Measurements from ENCODE around the gene SYT14.

Gene SYT14

DNA sequence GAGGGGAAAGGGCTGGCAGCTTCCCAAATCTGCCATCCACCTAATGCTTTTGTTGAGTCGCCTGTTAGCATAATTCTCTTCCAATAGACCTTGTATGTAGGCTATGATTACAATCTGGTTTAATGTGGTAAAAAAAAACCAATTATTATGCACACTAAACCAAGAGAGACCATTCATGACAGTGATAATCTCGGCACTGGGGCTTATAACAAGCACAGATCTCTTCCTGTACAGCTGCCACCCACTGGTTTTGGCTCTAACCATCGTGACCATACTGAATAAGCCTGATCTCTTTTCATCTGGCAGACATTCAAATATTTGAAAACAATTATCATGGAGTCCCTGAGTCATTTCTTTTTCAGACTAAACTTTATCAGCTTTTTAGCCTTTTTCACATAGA is 12.0 kb upstream of the SYT14 start:
- TF ChIP-seq, protein P1, sequence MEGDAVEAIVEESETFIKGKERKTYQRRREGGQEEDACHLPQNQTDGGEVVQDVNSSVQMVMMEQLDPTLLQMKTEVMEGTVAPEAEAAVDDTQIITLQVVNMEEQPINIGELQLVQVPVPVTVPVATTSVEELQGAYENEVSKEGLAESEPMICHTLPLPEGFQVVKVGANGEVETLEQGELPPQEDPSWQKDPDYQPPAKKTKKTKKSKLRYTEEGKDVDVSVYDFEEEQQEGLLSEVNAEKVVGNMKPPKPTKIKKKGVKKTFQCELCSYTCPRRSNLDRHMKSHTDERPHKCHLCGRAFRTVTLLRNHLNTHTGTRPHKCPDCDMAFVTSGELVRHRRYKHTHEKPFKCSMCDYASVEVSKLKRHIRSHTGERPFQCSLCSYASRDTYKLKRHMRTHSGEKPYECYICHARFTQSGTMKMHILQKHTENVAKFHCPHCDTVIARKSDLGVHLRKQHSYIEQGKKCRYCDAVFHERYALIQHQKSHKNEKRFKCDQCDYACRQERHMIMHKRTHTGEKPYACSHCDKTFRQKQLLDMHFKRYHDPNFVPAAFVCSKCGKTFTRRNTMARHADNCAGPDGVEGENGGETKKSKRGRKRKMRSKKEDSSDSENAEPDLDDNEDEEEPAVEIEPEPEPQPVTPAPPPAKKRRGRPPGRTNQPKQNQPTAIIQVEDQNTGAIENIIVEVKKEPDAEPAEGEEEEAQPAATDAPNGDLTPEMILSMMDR (conservative IDR thresholded peaks at IDR 0.05): no peak
- H3K27ac ChIP-seq: no peak overlapping the region

DNA sequence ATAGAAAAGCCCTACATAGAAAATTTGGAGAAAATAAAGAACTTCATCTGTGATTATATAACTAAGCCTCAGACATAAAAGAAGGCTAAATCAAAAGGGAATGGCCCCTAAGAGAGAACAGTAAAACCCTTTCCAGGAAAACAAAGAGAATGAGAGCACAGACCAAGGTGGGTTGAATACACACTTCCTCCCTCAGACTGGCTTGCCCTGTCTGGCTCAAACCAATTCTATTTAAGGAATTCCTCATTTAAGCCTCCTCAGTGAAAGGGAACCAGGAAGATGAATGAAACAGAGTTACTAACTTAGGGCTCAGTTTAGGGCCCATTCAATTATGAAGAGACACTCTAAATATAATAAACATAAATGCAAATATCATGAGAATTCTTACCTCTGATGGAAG is 10.6 kb upstream of the SYT14 start:
- TF ChIP-seq, protein P1 (conservative IDR thresholded peaks at IDR 0.05): no peak
- no peak overlapping the region for H3K27ac ChIP-seq

DNA sequence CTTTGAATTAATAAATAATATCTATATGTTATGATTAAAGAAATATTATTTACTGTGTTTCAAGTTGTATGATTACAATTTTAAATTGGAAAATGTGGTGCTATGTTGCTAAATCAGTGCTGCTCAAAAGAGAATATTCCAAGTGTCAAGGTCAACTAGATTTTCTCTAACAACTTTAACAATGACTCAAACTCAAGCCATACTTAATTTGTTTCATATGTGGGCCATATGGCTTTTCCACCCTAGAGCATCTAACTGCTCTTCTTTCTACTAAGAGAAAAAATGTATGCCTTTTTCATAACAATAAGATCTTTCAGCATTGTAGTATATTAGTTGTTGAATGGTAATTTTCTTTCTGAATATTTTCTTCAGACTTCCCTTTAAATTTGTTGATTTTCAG is 8.3 kb upstream of the SYT14 start:
- TF ChIP-seq, protein P1 (conservative IDR thresholded peaks at IDR 0.05): no peak
- no peak overlapping the region for H3K27ac ChIP-seq

DNA sequence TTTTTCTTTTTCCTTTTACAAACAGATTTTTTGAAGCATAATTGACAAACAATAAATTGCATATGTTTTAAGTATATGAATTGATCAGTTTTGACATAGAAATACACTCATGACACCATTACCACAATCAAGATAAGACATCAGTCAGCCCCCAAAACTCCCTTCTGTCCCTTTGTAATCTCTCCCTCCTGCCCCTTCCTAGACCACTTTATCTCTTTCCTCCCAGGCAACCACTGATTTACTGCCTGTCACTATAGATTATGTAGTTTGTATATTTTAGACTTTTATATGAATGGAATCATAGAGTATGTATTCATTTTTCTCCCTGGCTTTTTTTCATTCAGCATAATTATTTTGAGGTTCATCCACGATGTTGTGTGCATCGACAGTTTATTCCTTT is 6.9 kb upstream of the SYT14 start:
- no peak overlapping the region for H3K27ac ChIP-seq
- TF ChIP-seq, protein P1 (conservative IDR thresholded peaks at IDR 0.05): no peak

DNA sequence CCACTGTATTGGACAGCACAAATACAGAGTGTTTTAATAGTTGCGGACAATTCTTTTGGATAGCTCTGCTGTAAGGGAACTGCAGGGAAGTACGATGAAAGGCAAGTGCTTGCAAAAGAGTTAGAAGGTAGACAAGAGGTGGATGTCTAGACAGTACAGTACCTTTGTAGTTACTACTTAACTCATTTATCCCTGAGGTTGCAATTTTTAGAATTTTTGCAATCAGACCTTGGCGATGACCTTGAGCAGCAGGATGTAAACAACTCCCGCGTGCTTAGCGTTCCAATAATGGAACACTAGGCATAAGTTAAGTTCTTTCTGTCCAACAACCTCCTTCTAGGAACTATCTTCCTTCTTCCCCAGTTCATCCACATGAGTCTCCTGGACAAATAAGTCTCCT is 1.9 kb upstream of the SYT14 start:
- TF ChIP-seq, protein P1 (conservative IDR thresholded peaks at IDR 0.05): no peak
- H3K27ac ChIP-seq: no peak overlapping the region

DNA sequence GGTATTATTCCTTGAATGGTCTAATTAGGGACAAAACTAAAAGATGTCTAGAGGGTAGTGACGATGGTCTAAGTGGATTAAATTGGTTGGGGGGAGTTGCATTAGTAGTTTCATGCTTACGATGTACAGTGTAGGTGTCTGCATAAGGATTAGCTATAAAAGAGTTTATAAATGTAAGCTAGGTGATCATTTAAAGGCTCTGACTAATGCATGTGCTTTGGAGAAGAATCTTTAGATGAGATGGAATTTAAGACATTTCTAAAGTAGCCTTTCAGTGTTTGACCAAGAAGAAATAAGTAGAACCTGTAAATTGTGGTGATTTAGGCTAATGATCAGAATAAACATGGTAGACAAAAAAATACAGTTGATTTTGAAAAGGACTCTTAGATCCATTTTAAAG is 7.4 kb downstream of the SYT14 start:
- TF ChIP-seq, protein P1 (conservative IDR thresholded peaks at IDR 0.05): no peak
- H3K27ac ChIP-seq: no peak overlapping the region

DNA sequence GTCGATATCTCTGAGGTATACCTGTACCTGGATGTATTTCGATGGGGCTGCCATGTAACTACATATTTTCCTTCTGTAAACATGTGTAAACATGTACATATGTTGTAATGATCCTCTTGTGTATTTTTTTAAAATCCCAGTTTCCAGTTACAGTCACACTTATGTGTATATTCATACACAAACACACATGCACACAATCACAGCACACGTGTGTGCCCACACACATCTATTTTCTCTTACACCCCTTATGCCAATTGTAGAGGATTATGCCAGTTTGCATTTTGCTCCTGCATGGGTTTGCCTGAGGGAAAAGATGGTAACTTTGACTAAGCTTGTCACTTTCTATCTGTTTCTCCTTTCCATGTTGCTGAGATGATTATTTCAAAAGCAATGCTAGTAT is 10.1 kb downstream of the SYT14 start:
- TF ChIP-seq, protein P1 (conservative IDR thresholded peaks at IDR 0.05): no peak
- H3K27ac ChIP-seq: no peak overlapping the region

DNA sequence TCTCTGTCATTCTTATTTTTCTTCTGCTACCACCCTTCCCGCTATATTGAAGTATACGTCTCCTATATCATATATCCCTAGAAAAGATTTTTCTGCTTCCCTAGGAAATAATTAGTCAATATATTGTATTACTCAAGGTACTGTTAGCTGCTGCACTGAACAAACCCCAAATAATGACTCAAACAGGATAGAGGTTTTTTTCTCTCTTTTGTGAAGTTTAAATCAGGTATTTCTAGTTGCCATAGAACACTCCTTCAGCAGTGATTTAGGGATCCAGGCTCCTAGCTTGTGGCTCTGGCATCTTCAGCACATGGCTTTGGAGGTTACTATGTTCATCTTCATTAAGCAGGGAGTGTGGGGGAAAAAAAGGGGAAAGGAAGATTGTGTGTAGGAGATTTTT is 18.1 kb downstream of the SYT14 start:
- no peak overlapping the region for H3K27ac ChIP-seq
- TF ChIP-seq, protein P1 (conservative IDR thresholded peaks at IDR 0.05): no peak
